Astrocyte (in vitro differentiated cells and primary cell): ENCODE results near the gene UFL1.

ENCODE experiments used
- EZH2 ChIP-seq: IDR thresholded peaks from 2 replicates; pipeline ENCODE4 v1.6.1; 2012; ENCODE audit warnings: mild to moderate bottlenecking, low read length, inconsistent platforms; ENCODE audit not compliant: insufficient read depth
- TF ChIP-seq, protein P1 (sequence below): IDR thresholded peaks from 2 replicates; pipeline ENCODE4 v1.5.1; 2011; ENCODE audit warnings: low read depth, mild to moderate bottlenecking, inconsistent platforms, low read length, moderate library complexity; ENCODE audit not compliant: insufficient read depth

- TF ChIP-seq, protein P1, sequence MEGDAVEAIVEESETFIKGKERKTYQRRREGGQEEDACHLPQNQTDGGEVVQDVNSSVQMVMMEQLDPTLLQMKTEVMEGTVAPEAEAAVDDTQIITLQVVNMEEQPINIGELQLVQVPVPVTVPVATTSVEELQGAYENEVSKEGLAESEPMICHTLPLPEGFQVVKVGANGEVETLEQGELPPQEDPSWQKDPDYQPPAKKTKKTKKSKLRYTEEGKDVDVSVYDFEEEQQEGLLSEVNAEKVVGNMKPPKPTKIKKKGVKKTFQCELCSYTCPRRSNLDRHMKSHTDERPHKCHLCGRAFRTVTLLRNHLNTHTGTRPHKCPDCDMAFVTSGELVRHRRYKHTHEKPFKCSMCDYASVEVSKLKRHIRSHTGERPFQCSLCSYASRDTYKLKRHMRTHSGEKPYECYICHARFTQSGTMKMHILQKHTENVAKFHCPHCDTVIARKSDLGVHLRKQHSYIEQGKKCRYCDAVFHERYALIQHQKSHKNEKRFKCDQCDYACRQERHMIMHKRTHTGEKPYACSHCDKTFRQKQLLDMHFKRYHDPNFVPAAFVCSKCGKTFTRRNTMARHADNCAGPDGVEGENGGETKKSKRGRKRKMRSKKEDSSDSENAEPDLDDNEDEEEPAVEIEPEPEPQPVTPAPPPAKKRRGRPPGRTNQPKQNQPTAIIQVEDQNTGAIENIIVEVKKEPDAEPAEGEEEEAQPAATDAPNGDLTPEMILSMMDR = no peak
- no peak for TF ChIP-seq EZH2
Measured at GRCh38 chr6:96562886-96563285, 41.3 kb downstream of the UFL1 start, which contains the start of gene FHL5.
